K562 (cell line): ENCODE results near the gene CDKN2D. TPM values are rescaled to one million over a fixed set of nuclear protein-coding genes. Genes with fewer than 3 reads are reported as not detected.

Experiments used
- BRD4 ChIP-seq: fragments of 200-600 bp; sonication (generic); IDR thresholded peaks from 2 replicates; pipeline ENCODE4 v1.6.1; 2017; ENCODE audit warnings: inconsistent platforms
- CREM ChIP-seq: IDR thresholded peaks from 2 replicates; pipeline ENCODE4 v1.6.1; 2014; ENCODE audit warnings: antibody characterized with exemption, low read depth
- DNMT1 ChIP-seq: fragments of 450-650 bp; IDR thresholded peaks from 2 replicates; pipeline ENCODE4 v1.6.1; 2016; ENCODE audit warnings: antibody characterized with exemption, mild to moderate bottlenecking
- GTF2F1 ChIP-seq: IDR thresholded peaks from 2 replicates; pipeline ENCODE4 v1.6.1; 2011; ENCODE audit warnings: low read depth, low read length, improper control_type of control experiment
- HMG20B ChIP-seq: fragments of 250-450 bp; sonication (Bioruptor Pico); IDR thresholded peaks from 2 replicates; pipeline ENCODE4 v1.5.0; 2021; ENCODE audit warnings: mild to moderate bottlenecking
- HNRNPK ChIP-seq: fragments of 200-400 bp; formaldehyde crosslinking; IDR thresholded peaks from one replicate; pipeline ENCODE4 v1.6.1; 2018; ENCODE audit warnings: mild to moderate bottlenecking, low read depth, low read length; ENCODE audit not compliant: poor library complexity, severe bottlenecking
- IFI16 ChIP-seq: fragments of 250-450 bp; sonication (Bioruptor Pico); IDR thresholded peaks from 2 replicates; pipeline ENCODE4 v2.1.2; 2022; ENCODE audit warnings: mild to moderate bottlenecking, inconsistent platforms
- JUND ChIP-seq, 2 experiments: IDR thresholded peaks; 2 replicates in 1 of 2; 3 replicates in 1 of 2; pipeline ENCODE4 v1.6.1; 2011; ENCODE audit warnings: borderline replicate concordance in 2 of 2, low read depth in 2 of 2, low read length in 2 of 2, improper control_type of control experiment in 1 of 2, missing biosample characterization in 1 of 2, missing genetic modification characterization in 1 of 2, missing genetic modification reagents in 1 of 2
- MED1 ChIP-seq: sonication (generic); formaldehyde crosslinking; IDR thresholded peaks from 2 replicates; pipeline ENCODE4 v1.8.1; 2023; ENCODE audit warnings: missing genetic modification reagents, borderline replicate concordance
- NR1H2 ChIP-seq: sonication (generic); formaldehyde crosslinking; IDR thresholded peaks from 2 replicates; pipeline ENCODE4 v1.4.0; 2020; ENCODE audit warnings: mild to moderate bottlenecking, missing genetic modification reagents
- POLR2AphosphoS2 ChIP-seq: IDR thresholded peaks from 2 replicates; pipeline ENCODE4 v1.6.1; 2012; ENCODE audit warnings: low read length, improper control_type of control experiment
- SAFB2 ChIP-seq: fragments of 200-400 bp; formaldehyde crosslinking; IDR thresholded peaks from 2 replicates; pipeline ENCODE4 v1.6.1; 2018; ENCODE audit warnings: borderline replicate concordance, low read length, low read depth, moderate library complexity; ENCODE audit not compliant: severe bottlenecking
- SMARCA4 ChIP-seq: fragments of 450-650 bp; IDR thresholded peaks from 2 replicates; pipeline ENCODE4 v1.6.1; 2016
- SP1 ChIP-seq: sonication (generic); formaldehyde crosslinking; IDR thresholded peaks from 2 replicates; pipeline ENCODE4 v1.8.1; 2022; ENCODE audit warnings: mild to moderate bottlenecking, missing genetic modification reagents
- TCF3 ChIP-seq: sonication (generic); formaldehyde crosslinking; IDR thresholded peaks from 2 replicates; pipeline ENCODE4 v1.4.0; 2020; ENCODE audit warnings: mild to moderate bottlenecking, missing genetic modification reagents
- YBX1 ChIP-seq: fragments of 450-650 bp; IDR thresholded peaks from 2 replicates; pipeline ENCODE4 v1.7.1; 2016; ENCODE audit warnings: mild to moderate bottlenecking
- ZNF274 ChIP-seq: IDR thresholded peaks from 2 replicates; pipeline ENCODE4 v1.6.1; 2011; ENCODE audit warnings: low read depth, mild to moderate bottlenecking, low read length, moderate library complexity, borderline replicate concordance
- ZNF311 ChIP-seq: fragments of 250-450 bp; sonication (Bioruptor Pico); IDR thresholded peaks from 2 replicates; pipeline ENCODE4 v1.4.0; 2020; ENCODE audit warnings: mild to moderate bottlenecking, moderate library complexity
- ZNF57 ChIP-seq: fragments of 450-650 bp; formaldehyde crosslinking; IDR thresholded peaks from 2 replicates; pipeline ENCODE4 v1.4.0; 2020; ENCODE audit warnings: mild to moderate bottlenecking, moderate library complexity
- ZNF77 ChIP-seq: fragments of 250-450 bp; sonication (Bioruptor Pico); IDR thresholded peaks from 2 replicates; pipeline ENCODE4 v1.5.0; 2020
- polyA plus RNA-seq, 8 experiments: library from polyadenylated mRNA; depleted of rRNA in 4 of 8; stranded (reverse) in 5 of 8; unstranded in 3 of 8; fragments of >200 nt; fragmentation: Nextera tagmentation in 2 of 8; fragmentation: Illumina TruSeq in 1 of 8; extraction: Ambion mirVana in 2 of 8; extraction: Trizol in 1 of 8; gene quantifications; 2 replicates each; pipeline versions ENCODE4 v1.2.1 to v1.2.3, GENCODE V29; 2011 to 2014; ENCODE audit warnings: inconsistent platforms in 1 of 8, missing spikeins in 1 of 8
- total RNA-seq, 7 experiments: library from RNA; depleted of rRNA in 6 of 7; stranded (reverse); fragments of >200 nt in 6 of 7; fragmentation: Illumina TruSeq in 2 of 7; extraction: Trizol in 2 of 7; gene quantifications; 2 replicates each; pipeline versions ENCODE4 v1.2.1 to v1.2.3, GENCODE V29; 2011 to 2021; ENCODE audit warnings: low replicate concordance in 1 of 7
- TF ChIP-seq, protein P1 (sequence below): fragments of 250-450 bp; sonication (Bioruptor Pico); IDR thresholded peaks from 2 replicates; pipeline ENCODE4 v1.4.0; 2020
- TF ChIP-seq, protein P2 (sequence below): sonication (generic); formaldehyde crosslinking; IDR thresholded peaks from 2 replicates; pipeline ENCODE4 v1.9.0; 2022; ENCODE audit warnings: mild to moderate bottlenecking, missing genetic modification reagents

Gene CDKN2D
- total and polyA plus RNA-seq, 9 of the 15 experiments (the other 6 are each of a cell fraction or from before 2014, with no cell fraction given) = 0.41 to 8.2 (median 3.7) TPM

DNA sequence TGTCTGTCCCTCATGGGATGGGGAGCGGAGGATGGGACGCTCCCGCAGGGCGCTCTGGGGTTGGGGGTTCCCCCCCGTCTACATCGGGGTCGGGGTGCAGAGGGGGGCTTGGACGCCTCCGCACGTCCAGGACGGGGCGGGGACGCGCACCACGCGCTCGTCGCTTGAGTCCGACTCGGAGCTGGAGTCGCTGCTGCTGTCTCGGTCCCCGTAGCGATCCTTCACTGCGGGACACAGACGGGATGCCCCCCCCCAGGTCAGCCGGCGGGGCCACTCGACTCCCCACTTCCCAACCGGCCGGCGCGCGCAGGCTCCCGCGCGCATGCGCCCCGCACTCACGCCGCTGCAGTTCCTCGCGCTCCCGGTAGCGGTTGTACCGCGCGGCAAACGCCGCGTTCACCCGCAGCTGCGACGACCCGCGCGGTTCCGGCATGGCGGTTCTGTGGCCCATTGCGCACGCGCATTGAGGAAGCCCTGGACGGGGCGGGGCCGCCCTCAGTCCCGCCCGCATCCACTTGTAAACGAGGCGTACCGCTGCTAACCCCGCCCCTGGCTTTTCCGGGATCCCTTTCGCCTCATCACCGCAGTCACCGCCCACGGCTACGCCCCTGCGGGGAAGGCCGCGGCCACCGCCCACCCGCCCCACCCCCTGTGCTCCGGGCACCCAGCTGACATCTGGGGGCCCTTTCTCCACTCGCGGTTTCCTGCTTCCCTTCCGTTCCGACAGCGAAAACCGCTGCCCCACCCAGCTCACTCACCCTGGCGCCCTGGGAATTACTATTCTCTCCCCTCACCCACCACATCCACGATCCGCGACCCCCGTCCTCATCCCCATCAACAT is 3.0 kb downstream of the CDKN2D start, which contains the start of gene KRI1 (continued):
- TF ChIP-seq, protein P1, sequence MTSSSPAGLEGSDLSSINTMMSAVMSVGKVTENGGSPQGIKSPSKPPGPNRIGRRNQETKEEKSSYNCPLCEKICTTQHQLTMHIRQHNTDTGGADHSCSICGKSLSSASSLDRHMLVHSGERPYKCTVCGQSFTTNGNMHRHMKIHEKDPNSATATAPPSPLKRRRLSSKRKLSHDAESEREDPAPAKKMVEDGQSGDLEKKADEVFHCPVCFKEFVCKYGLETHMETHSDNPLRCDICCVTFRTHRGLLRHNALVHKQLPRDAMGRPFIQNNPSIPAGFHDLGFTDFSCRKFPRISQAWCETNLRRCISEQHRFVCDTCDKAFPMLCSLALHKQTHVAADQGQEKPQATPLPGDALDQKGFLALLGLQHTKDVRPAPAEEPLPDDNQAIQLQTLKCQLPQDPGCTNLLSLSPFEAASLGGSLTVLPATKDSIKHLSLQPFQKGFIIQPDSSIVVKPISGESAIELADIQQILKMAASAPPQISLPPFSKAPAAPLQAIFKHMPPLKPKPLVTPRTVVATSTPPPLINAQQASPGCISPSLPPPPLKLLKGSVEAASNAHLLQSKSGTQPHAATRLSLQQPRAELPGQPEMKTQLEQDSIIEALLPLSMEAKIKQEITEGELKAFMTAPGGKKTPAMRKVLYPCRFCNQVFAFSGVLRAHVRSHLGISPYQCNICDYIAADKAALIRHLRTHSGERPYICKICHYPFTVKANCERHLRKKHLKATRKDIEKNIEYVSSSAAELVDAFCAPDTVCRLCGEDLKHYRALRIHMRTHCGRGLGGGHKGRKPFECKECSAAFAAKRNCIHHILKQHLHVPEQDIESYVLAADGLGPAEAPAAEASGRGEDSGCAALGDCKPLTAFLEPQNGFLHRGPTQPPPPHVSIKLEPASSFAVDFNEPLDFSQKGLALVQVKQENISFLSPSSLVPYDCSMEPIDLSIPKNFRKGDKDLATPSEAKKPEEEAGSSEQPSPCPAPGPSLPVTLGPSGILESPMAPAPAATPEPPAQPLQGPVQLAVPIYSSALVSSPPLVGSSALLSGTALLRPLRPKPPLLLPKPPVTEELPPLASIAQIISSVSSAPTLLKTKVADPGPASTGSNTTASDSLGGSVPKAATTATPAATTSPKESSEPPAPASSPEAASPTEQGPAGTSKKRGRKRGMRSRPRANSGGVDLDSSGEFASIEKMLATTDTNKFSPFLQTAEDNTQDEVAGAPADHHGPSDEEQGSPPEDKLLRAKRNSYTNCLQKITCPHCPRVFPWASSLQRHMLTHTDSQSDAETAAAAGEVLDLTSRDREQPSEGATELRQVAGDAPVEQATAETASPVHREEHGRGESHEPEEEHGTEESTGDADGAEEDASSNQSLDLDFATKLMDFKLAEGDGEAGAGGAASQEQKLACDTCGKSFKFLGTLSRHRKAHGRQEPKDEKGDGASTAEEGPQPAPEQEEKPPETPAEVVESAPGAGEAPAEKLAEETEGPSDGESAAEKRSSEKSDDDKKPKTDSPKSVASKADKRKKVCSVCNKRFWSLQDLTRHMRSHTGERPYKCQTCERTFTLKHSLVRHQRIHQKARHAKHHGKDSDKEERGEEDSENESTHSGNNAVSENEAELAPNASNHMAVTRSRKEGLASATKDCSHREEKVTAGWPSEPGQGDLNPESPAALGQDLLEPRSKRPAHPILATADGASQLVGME (CRISPR knock-in tag) = no peak
- TF ChIP-seq SP1 (peak; percentile 93), SAFB2 (no peak), HMG20B (CRISPR knock-in tag) (no peak), CREM (peak; percentile 69), POLR2AphosphoS2 (no peak), TCF3 (CRISPR knock-in tag) (no peak), IFI16 (CRISPR knock-in tag) (no peak), GTF2F1 (no peak), DNMT1 (no peak), MED1 (CRISPR knock-in tag) (no peak), YBX1 (no peak), HNRNPK (peak; percentile 13), JUND (IDR thresholded peaks at IDR 0.05; ENCODE audit: borderline replicate concordance, low read depth, low read length) (no peak), JUND (tag; IDR thresholded peaks at IDR 0.05; ENCODE audit: borderline replicate concordance, low read depth, low read length) (no peak), ZNF274 (no peak), BRD4 (no peak), NR1H2 (no peak), ZNF57 (CRISPR knock-in tag) (no peak), ZNF77 (CRISPR knock-in tag) (no peak), ZNF311 (CRISPR knock-in tag) (no peak), SMARCA4 (no peak)
- TF ChIP-seq, protein P2, sequence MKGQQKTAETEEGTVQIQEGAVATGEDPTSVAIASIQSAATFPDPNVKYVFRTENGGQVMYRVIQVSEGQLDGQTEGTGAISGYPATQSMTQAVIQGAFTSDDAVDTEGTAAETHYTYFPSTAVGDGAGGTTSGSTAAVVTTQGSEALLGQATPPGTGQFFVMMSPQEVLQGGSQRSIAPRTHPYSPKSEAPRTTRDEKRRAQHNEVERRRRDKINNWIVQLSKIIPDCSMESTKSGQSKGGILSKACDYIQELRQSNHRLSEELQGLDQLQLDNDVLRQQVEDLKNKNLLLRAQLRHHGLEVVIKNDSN (CRISPR knock-in tag) = no peak
